HepG2 (cell line): ENCODE measurements around the gene C11orf24. TPM values are rescaled to one million over a fixed set of nuclear protein-coding genes. Genes with fewer than 3 reads are reported as not detected.

Experiments
- BCL3 ChIP-seq: sonication (generic); formaldehyde crosslinking; IDR thresholded peaks from 2 replicates; pipeline ENCODE4 v1.5.1; 2020; ENCODE audit warnings: mild to moderate bottlenecking, missing genetic modification reagents, moderate library complexity
- DR1 ChIP-seq: sonication (generic); formaldehyde crosslinking; IDR thresholded peaks from 2 replicates; pipeline ENCODE4 v1.8.0; 2021; ENCODE audit warnings: mild to moderate bottlenecking, missing genetic modification reagents, inconsistent platforms
- HNF1B ChIP-seq: sonication (generic); formaldehyde crosslinking; IDR thresholded peaks from 2 replicates; pipeline ENCODE4 v1.5.1; 2020; ENCODE audit warnings: mild to moderate bottlenecking, moderate library complexity, missing genetic modification reagents
- KIAA2018 ChIP-seq: sonication (generic); formaldehyde crosslinking; IDR thresholded peaks from 2 replicates; pipeline ENCODE4 v1.5.0; 2020; ENCODE audit warnings: mild to moderate bottlenecking, missing genetic modification reagents, borderline replicate concordance
- MLXIP ChIP-seq: sonication (generic); formaldehyde crosslinking; IDR thresholded peaks from 2 replicates; pipeline ENCODE4 v1.9.0; 2021; ENCODE audit warnings: missing genetic modification reagents, borderline replicate concordance
- NR1H2 ChIP-seq: sonication (generic); formaldehyde crosslinking; IDR thresholded peaks from 2 replicates; pipeline ENCODE4 v1.8.1; 2022; ENCODE audit warnings: low read depth, missing genetic modification reagents, borderline replicate concordance
- ZBTB39 ChIP-seq: sonication (generic); formaldehyde crosslinking; IDR thresholded peaks from 2 replicates; pipeline ENCODE4 v1.5.0; 2020; ENCODE audit warnings: missing genetic modification reagents
- ZNF335 ChIP-seq: sonication (generic); formaldehyde crosslinking; IDR thresholded peaks from 2 replicates; pipeline ENCODE4 v1.4.0; 2020; ENCODE audit warnings: missing genetic modification reagents
- polyA plus RNA-seq, 8 experiments: library from polyadenylated mRNA; depleted of rRNA in 3 of 8; stranded (reverse) in 7 of 8; unstranded in 1 of 8; fragments of >200 nt; fragmentation: Illumina TruSeq in 4 of 8; extraction: Trizol in 4 of 8; gene quantifications; 2 replicates each; pipeline versions ENCODE4 v1.2.1 to v1.2.3, GENCODE V29; 2011 to 2016; ENCODE audit warnings: low read depth in 4 of 8, missing spikeins in 1 of 8, mixed read lengths in 1 of 8; ENCODE audit not compliant: insufficient read depth in 1 of 8
- total RNA-seq, 5 experiments: library from RNA; depleted of rRNA; stranded (reverse); fragments of >200 nt; fragmentation: Illumina TruSeq; extraction: Trizol; gene quantifications; 2 replicates each; pipeline ENCODE4 v1.2.3, GENCODE V29; 2016; ENCODE audit warnings: low read depth in 1 of 5

The C11orf24 gene
- total and polyA plus RNA-seq, 2 of the 13 experiments (the other 11 are each of a cell fraction or from before 2014, with no cell fraction given): 52.9 to 55.5 TPM

GRCh38 chr11:68257477-68258362 lies 14.1 kb downstream of the C11orf24 start (continued):
- TF ChIP-seq ZNF335 (CRISPR knock-in tag) (no peak), DR1 (CRISPR knock-in tag) (no peak), ZBTB39 (CRISPR knock-in tag) (no peak), KIAA2018 (CRISPR knock-in tag) (no peak), HNF1B (CRISPR knock-in tag) (peak; percentile 18; the same call in 1 of the 2 replicates), NR1H2 (CRISPR knock-in tag) (no peak), BCL3 (peak; percentile 75), MLXIP (CRISPR knock-in tag) (no peak)
